H9 (cell line): ENCODE measurements around the gene SLC51A. TPM values are rescaled to one million over a fixed set of nuclear protein-coding genes. Genes with fewer than 3 reads are reported as not detected.

Experiments
- DNase-seq: peaks from one replicate; pipeline ENCODE4 v3.0.0-alpha.2; 2017
- H2AFZ ChIP-seq: one replicate; pipeline ENCODE4 v1.6.1; 2013; ENCODE audit warnings: mild to moderate bottlenecking, low read length, control low read depth, moderate library complexity
- H2AK5ac ChIP-seq: 2 replicates; pipeline ENCODE4 v1.6.1; 2013; ENCODE audit warnings: low read length, control low read depth, mixed read lengths; ENCODE audit not compliant: insufficient read length
- H2BK120ac ChIP-seq: one replicate; pipeline ENCODE4 v1.6.1; 2013; ENCODE audit warnings: low read depth, mild to moderate bottlenecking, low read length, control low read depth, inconsistent platforms; ENCODE audit not compliant: poor library complexity, severe bottlenecking
- H2BK12ac ChIP-seq: 2 replicates; pipeline ENCODE4 v1.6.1; 2013; ENCODE audit warnings: low read length, control low read depth, mixed read lengths, low read depth; ENCODE audit not compliant: insufficient read length
- H2BK15ac ChIP-seq: 2 replicates; pipeline ENCODE4 v1.6.1; 2013; ENCODE audit warnings: low read depth, low read length, control low read depth
- H2BK20ac ChIP-seq: one replicate; pipeline ENCODE4 v1.6.1; 2013; ENCODE audit warnings: low read depth, mild to moderate bottlenecking, low read length, control low read depth, inconsistent platforms; ENCODE audit not compliant: poor library complexity, severe bottlenecking
- H2BK5ac ChIP-seq: 2 replicates; pipeline ENCODE4 v1.6.1; 2013; ENCODE audit warnings: low read length, control low read depth, mixed read lengths; ENCODE audit not compliant: insufficient read length
- H3K14ac ChIP-seq: 2 replicates; pipeline ENCODE4 v1.6.1; 2013; ENCODE audit warnings: low read length, control low read depth; ENCODE audit not compliant: insufficient read depth
- H3K18ac ChIP-seq: 2 replicates; pipeline ENCODE4 v1.6.1; 2013; ENCODE audit warnings: low read depth, mild to moderate bottlenecking, mixed read lengths, low read length, control low read depth; ENCODE audit not compliant: insufficient read length
- H3K23ac ChIP-seq: 2 replicates; pipeline ENCODE4 v1.6.1; 2013; ENCODE audit warnings: low read length, control low read depth, mixed read lengths, low read depth; ENCODE audit not compliant: insufficient read length
- H3K23me2 ChIP-seq: 2 replicates; pipeline ENCODE4 v1.6.1; 2013; ENCODE audit warnings: low read depth, mild to moderate bottlenecking, mixed read lengths, low read length, control low read depth; ENCODE audit not compliant: insufficient read length, poor library complexity, severe bottlenecking
- H3K27ac ChIP-seq: 2 replicates; pipeline ENCODE4 v1.5.1; 2013; ENCODE audit warnings: low read length, control low read depth, mixed read lengths, low read depth; ENCODE audit not compliant: insufficient read length
- H3K27me3 ChIP-seq: 2 replicates; pipeline ENCODE4 v1.6.1; 2013; ENCODE audit warnings: low read length, control low read depth, inconsistent platforms; ENCODE audit not compliant: insufficient read depth
- H3K4ac ChIP-seq: 2 replicates; pipeline ENCODE4 v1.6.1; 2013; ENCODE audit warnings: low read depth, mild to moderate bottlenecking, control low read depth, inconsistent platforms, low read length, moderate library complexity
- H3K4me1 ChIP-seq: 2 replicates; pipeline ENCODE4 v1.6.1; 2013; ENCODE audit warnings: low read length, control low read depth, inconsistent platforms; ENCODE audit not compliant: insufficient read depth
- H3K4me2 ChIP-seq: 2 replicates; pipeline ENCODE4 v1.6.1; 2013; ENCODE audit warnings: low read length, control low read depth, mixed read lengths; ENCODE audit not compliant: insufficient read length, insufficient read depth
- H3K56ac ChIP-seq: 2 replicates; pipeline ENCODE4 v1.6.1; 2013; ENCODE audit warnings: low read depth, mild to moderate bottlenecking, mixed read lengths, low read length, control low read depth; ENCODE audit not compliant: insufficient read length
- H3K79me1 ChIP-seq: 2 replicates; pipeline ENCODE4 v1.6.1; 2013; ENCODE audit warnings: low read depth, mild to moderate bottlenecking, moderate library complexity, low read length, control low read depth, inconsistent platforms; ENCODE audit not compliant: insufficient read depth, poor library complexity, severe bottlenecking
- H3K79me2 ChIP-seq: 2 replicates; pipeline ENCODE4 v1.6.1; 2013; ENCODE audit warnings: low read length, control low read depth, inconsistent platforms; ENCODE audit not compliant: insufficient read depth
- H3K9ac ChIP-seq: 2 replicates; pipeline ENCODE4 v1.6.1; 2013; ENCODE audit warnings: low read length, control low read depth, mixed read lengths; ENCODE audit not compliant: insufficient read length; ENCODE audit errors: extremely low read depth
- H3K9me3 ChIP-seq: one replicate; pipeline ENCODE4 v1.6.1; 2013; ENCODE audit warnings: low read depth, low read length, inconsistent platforms; ENCODE audit not compliant: control insufficient read depth
- H3T11ph ChIP-seq: one replicate; pipeline ENCODE4 v1.6.1; 2013; ENCODE audit warnings: mild to moderate bottlenecking, low read length, control low read depth, inconsistent platforms
- H4K20me1 ChIP-seq: one replicate; pipeline ENCODE4 v1.6.1; 2013; ENCODE audit not compliant: control insufficient read depth, insufficient read length, insufficient read depth
- H4K5ac ChIP-seq: 2 replicates; pipeline ENCODE4 v1.6.1; 2013; ENCODE audit warnings: low read depth, mild to moderate bottlenecking, mixed read lengths, low read length, control low read depth; ENCODE audit not compliant: insufficient read length
- H4K8ac ChIP-seq: replicated peaks from 2 replicates; pipeline ENCODE4 v1.6.1; 2013; ENCODE audit warnings: low read length, control low read depth, mixed read lengths, low read depth; ENCODE audit not compliant: insufficient read length
- H4K91ac ChIP-seq: 2 replicates; pipeline ENCODE4 v1.6.1; 2013; ENCODE audit warnings: low read depth, mild to moderate bottlenecking, moderate library complexity, mixed read lengths, low read length, control low read depth; ENCODE audit not compliant: insufficient read length
- H3K27ac Mint-ChIP-seq, 3 experiments: 2 replicates in 2 of 3; 3 replicates in 1 of 3; pipeline ENCODE4 v1.8.0; 2020 to 2021; ENCODE audit warnings: mixed read lengths in 3 of 3, mild to moderate bottlenecking in 1 of 3, moderate library complexity in 1 of 3
- H3K27me3 Mint-ChIP-seq: 2 replicates; pipeline ENCODE4 v1.8.0; 2021; ENCODE audit warnings: low read depth, mild to moderate bottlenecking, moderate library complexity, mixed read lengths
- H3K36me3 Mint-ChIP-seq, 3 experiments: 2 replicates in 2 of 3; 3 replicates in 1 of 3; pipeline ENCODE4 v1.8.0; 2020 to 2021; ENCODE audit warnings: low read depth in 3 of 3, mixed read lengths in 3 of 3; ENCODE audit not compliant: insufficient read depth in 1 of 3
- H3K4me1 Mint-ChIP-seq, 2 experiments: 2 replicates each; pipeline ENCODE4 v1.8.0; 2020; ENCODE audit warnings: mixed read lengths in 2 of 2
- H3K4me3 Mint-ChIP-seq, 2 experiments: 2 replicates in 1 of 2; 3 replicates in 1 of 2; pipeline ENCODE4 v1.8.0; 2020 to 2021; ENCODE audit warnings: mild to moderate bottlenecking in 2 of 2, mixed read lengths in 2 of 2, moderate library complexity in 1 of 2
- H3K9me3 Mint-ChIP-seq, 2 experiments: 2 replicates in 1 of 2; 3 replicates in 1 of 2; pipeline ENCODE4 v1.8.0; 2020; ENCODE audit warnings: mild to moderate bottlenecking in 2 of 2, mixed read lengths in 2 of 2, moderate library complexity in 1 of 2
- WGBS: extraction: QIAGEN DNeasy Blood & Tissue Kit; methylation state at CpG from one replicate; pipeline ENCODE4 v1.1.7; 2013; ENCODE audit warnings: missing lambda C conversion rate, low lambda C conversion rate, mixed read lengths; ENCODE audit not compliant: insufficient read length; ENCODE audit errors: extremely low coverage; 5-methylcytosine and 5-hydroxymethylcytosine counted together
- total RNA-seq: library from RNA; stranded (reverse); gene quantifications from 2 replicates; pipeline ENCODE4 v1.2.1, GENCODE V29; 2021
- TF ChIP-seq, protein P1 (sequence below): fragments of 200-600 bp; sonication (generic); conservative IDR thresholded peaks from 3 replicates; pipeline ENCODE4 v1.8.0; 2021; ENCODE audit warnings: antibody characterized with exemption, mild to moderate bottlenecking

The SLC51A gene
- total RNA-seq, 1 experiment from 2014 or later: 5.6 TPM

DNA sequence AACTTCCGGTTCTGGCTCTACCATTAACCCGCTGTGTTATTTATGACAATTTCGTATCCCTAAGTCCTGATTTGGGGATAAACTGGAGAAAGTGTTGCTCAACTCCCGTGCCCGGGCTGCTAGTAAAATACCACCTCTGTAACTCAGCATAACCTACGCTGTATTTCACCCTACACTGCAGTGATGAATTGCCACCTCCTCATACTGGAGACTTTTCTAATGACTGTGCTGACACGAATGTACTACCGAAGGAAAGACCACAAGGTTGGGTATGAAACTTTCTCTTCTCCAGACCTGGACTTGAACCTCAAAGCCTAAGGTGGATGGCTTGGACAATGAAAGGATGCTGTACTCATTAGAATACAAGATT lies 16.5 kb downstream of the SLC51A start:
- Mint-ChIP-seq H3K36me3 (peaks cover 3 to 18% (median 5%) of the 10 kb centered on the region in 3 experiments; a peak in 4 of 7 replicates), H3K27me3 (no peaks in the 10 kb centered on the region; the same call in 1 of the 2 replicates), H3K4me1 (no peaks in the 10 kb centered on the region; a peak in 1 of 4 replicates), H3K4me3 (no peak overlapping the region), H3K27ac (no peak overlapping the region), H3K9me3 (no peaks in the 10 kb centered on the region)
- Histone ChIP-seq H3K79me1 (no peaks in the 10 kb centered on the region), H2AFZ (no peak overlapping the region), H3K4ac (no peak overlapping the region), H3K27me3 (no peaks in the 10 kb centered on the region), H3K23me2 (peaks cover 5% of the 10 kb centered on the region), H3T11ph (no peak overlapping the region), H3K27ac (no peak overlapping the region), H3K14ac (no peak overlapping the region), H2BK15ac (no peak overlapping the region), H2BK120ac (no peak overlapping the region), H3K79me2 (no peaks in the 10 kb centered on the region), H3K18ac (no peak overlapping the region), H2BK5ac (no peak overlapping the region), H3K4me1 (no peaks in the 10 kb centered on the region), H3K9ac (no peak overlapping the region), H4K8ac (no peak overlapping the region), H3K9me3 (no peaks in the 10 kb centered on the region), H2BK20ac (no peak overlapping the region), H3K56ac (no peak overlapping the region), H2BK12ac (no peak overlapping the region), H4K91ac (no peak overlapping the region), H3K23ac (no peak overlapping the region), H3K4me2 (no peak overlapping the region), H4K20me1 (peaks cover 2% of the 10 kb centered on the region), H2AK5ac (no peak overlapping the region), H4K5ac (no peak overlapping the region)
- TF ChIP-seq, protein P1, sequence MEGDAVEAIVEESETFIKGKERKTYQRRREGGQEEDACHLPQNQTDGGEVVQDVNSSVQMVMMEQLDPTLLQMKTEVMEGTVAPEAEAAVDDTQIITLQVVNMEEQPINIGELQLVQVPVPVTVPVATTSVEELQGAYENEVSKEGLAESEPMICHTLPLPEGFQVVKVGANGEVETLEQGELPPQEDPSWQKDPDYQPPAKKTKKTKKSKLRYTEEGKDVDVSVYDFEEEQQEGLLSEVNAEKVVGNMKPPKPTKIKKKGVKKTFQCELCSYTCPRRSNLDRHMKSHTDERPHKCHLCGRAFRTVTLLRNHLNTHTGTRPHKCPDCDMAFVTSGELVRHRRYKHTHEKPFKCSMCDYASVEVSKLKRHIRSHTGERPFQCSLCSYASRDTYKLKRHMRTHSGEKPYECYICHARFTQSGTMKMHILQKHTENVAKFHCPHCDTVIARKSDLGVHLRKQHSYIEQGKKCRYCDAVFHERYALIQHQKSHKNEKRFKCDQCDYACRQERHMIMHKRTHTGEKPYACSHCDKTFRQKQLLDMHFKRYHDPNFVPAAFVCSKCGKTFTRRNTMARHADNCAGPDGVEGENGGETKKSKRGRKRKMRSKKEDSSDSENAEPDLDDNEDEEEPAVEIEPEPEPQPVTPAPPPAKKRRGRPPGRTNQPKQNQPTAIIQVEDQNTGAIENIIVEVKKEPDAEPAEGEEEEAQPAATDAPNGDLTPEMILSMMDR: no peak
- no peak for DNase-seq
- no CpG with 5 or more reads among the region's 8 CpGs for WGBS
